HL-60/S4 treated with retinoic acid at 250 ng/mL for 4 days and 3 days (cell line): Measurements from ENCODE around the gene FGG.
"Not testable (repeated sequence)": the region's sequence is repeated elsewhere in the genome, so short reads cannot be mapped to it uniquely, and the experiment has no call there.

Source experiments
- in situ Hi-C: fragments of 300-500 bp; cut with MboI; formaldehyde crosslinking; loops from 2 replicates; pipeline ENCODE4 v1.7.0; 2022; ENCODE audit warnings: low sequenced_read_pairs

Gene FGG

GRCh38 chr4:154614306-154614705 is 1.9 kb upstream of the FGG start:
- in situ Hi-C loops, result no loop called here

GRCh38 chr4:154611833-154612232 is 623 bp downstream of the FGG start:
- in situ Hi-C loops, result no loop called here

- in situ Hi-C loops, result no loop called here
Measured at GRCh38 chr4:154610582-154610981, 1.9 kb downstream of the FGG start.

- in situ Hi-C loops, result no loop called here
Measured at GRCh38 chr4:154609532-154609931, 2.9 kb downstream of the FGG start.

GRCh38 chr4:154608361-154609252 is 3.8 kb downstream of the FGG start:
- in situ Hi-C loops, result no loop called here

- in situ Hi-C loops, result no loop called here
Measured at GRCh38 chr4:154606728-154607723, 5.4 kb downstream of the FGG start.

GRCh38 chr4:154604696-154605200 is 7.7 kb downstream of the FGG start:
- in situ Hi-C loops, result no loop called here

- in situ Hi-C loops, result no loop called here
Measured at GRCh38 chr4:154603033-154603943, 9.2 kb downstream of the FGG start.

- in situ Hi-C loops, result no loop called here
Measured at GRCh38 chr4:154602404-154603020, 9.9 kb downstream of the FGG start.

- in situ Hi-C loops, result no loop called here
Measured at GRCh38 chr4:154597798-154598774, 14.4 kb downstream of the FGG start.

- in situ Hi-C loops, result not testable (repeated sequence)
Measured at GRCh38 chr4:154597281-154597680, 15.2 kb downstream of the FGG start.

- in situ Hi-C loops, result no loop called here
Measured at GRCh38 chr4:154595807-154596206, 16.6 kb downstream of the FGG start.

- in situ Hi-C loops, result not testable (repeated sequence)
Measured at GRCh38 chr4:154594343-154594742, 18.1 kb downstream of the FGG start.

- in situ Hi-C loops, result no loop called here
Measured at GRCh38 chr4:154593868-154594267, 18.6 kb downstream of the FGG start.

GRCh38 chr4:154591890-154592289 is 20.6 kb downstream of the FGG start:
- in situ Hi-C loops, result no loop called here

- in situ Hi-C loops, result no loop called here
Measured at GRCh38 chr4:154590329-154591006, 22.0 kb downstream of the FGG start, which contains the start of gene FGA. TSS of gene FGA (minus strand) at chr4:154590742. CDS start at chr4:154590687, 55 bp downstream.

GRCh38 chr4:154589296-154590197 is 22.9 kb downstream of the FGG start:
- in situ Hi-C loops, result no loop called here
